Suprapubic skin (tissue), 4 donors: ENCODE data around the gene PHKG1. TPM values are rescaled to one million over a fixed set of nuclear protein-coding genes. Genes with fewer than 3 reads are reported as not detected.
A peak's percentile ranks its signal among the peaks of the same experiment; 100 is the strongest.
"Not testable (repeated sequence)": the region's sequence is repeated elsewhere in the genome, so short reads cannot be mapped to it uniquely, and the experiment has no call there.

Experiments used
- DNase-seq, 2 donors: peaks; one replicate each; pipeline ENCODE4 v3.0.0-alpha.2; 2019; ENCODE audit warnings: low spot score in 2 of 2
- H3K27ac ChIP-seq: fragments of 200-600 bp; sonication (generic); one replicate; pipeline ENCODE4 v1.5.1; 2019
- H3K27me3 ChIP-seq: fragments of 200-600 bp; sonication (generic); one replicate; pipeline ENCODE4 v1.5.1; 2019
- H3K36me3 ChIP-seq: fragments of 200-600 bp; sonication (generic); one replicate; pipeline ENCODE4 v1.5.1; 2019
- H3K4me1 ChIP-seq: fragments of 200-600 bp; sonication (generic); one replicate; pipeline ENCODE4 v1.5.1; 2019
- H3K4me3 ChIP-seq: fragments of 200-600 bp; sonication (generic); one replicate; pipeline ENCODE4 v1.5.1; 2019; ENCODE audit warnings: mild to moderate bottlenecking
- H3K9me3 ChIP-seq: fragments of 200-600 bp; sonication (generic); one replicate; pipeline ENCODE4 v1.5.1; 2019
- EP300 ChIP-seq: sonication (generic); formaldehyde crosslinking; IDR thresholded peaks from one replicate; pipeline ENCODE4 v1.6.1; 2017; ENCODE audit warnings: antibody characterized with exemption
- POLR2A ChIP-seq, 2 donors: fragments of 450-650 bp; IDR thresholded peaks; one replicate each; pipeline ENCODE4 v1.6.1; 2017; ENCODE audit warnings: antibody characterized with exemption in 2 of 2, mild to moderate bottlenecking in 2 of 2, moderate library complexity in 2 of 2
- POLR2AphosphoS5 ChIP-seq, 3 donors: sonication (generic); formaldehyde crosslinking; IDR thresholded peaks; one replicate each; pipeline ENCODE4 v1.6.1; 2017; ENCODE audit warnings: antibody characterized with exemption in 3 of 3
- WGBS: methylation state at CpG from one replicate; pipeline ENCODE4 v1.1.5; 2018; 5-methylcytosine and 5-hydroxymethylcytosine counted together
- total RNA-seq, 4 donors: library from RNA; depleted of rRNA; stranded (reverse); fragments of >200 nt; gene quantifications; one replicate each; pipeline ENCODE4 v1.1.0, GENCODE V29; 2016
- TF ChIP-seq, protein P1 (sequence below), 2 donors: fragments of 200-600 bp in 1 of 2; fragments of 450-650 bp in 1 of 2; sonication (generic) in 1 of 2; IDR thresholded peaks; one replicate each; pipeline ENCODE4 v1.5.1; 2016 to 2019; ENCODE audit warnings: antibody characterized with exemption in 2 of 2, mild to moderate bottlenecking in 1 of 2, moderate library complexity in 1 of 2

The PHKG1 gene
- total RNA-seq, 4 donors from 2014 or later, result 0.64 to 5.2 (median 2.5) TPM

DNA sequence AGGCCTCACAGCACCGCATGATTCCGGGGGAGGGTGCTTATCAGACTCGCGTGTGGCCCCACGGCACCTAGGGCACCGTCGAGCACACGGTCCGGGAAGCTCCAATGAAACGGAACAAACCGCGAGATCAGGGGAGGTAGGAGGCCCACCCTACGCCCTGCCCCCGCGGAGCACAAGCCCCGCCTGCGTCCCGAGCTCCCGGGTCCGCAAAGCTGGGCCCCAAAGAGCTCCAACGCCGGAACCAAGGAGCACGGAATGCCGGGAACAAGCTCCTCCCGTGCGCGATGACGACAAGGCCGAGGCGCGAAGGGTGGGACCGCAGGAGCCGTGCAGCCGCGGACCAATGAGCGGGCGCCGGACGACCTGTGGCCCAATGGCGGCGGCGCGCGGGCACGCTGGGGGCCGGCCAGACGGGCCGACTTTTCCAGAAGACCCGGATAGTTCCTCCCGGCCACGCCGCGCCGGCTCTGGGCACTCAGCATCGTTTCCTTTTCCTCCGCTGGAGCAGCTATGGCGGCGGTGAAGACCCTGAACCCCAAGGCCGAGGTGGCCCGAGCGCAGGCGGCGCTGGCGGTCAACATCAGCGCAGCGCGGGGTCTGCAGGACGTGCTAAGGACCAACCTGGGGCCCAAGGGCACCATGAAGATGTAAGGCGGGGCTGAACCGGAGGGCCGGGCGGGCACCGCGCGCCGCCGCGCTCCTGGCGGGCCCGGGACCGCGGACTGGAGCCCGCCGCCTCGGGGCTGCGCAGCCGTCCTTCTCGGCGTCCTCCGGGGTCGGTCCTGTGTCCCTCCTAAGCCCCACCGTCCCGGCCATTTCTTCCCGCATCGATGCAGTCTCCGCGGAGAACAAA, 41.2 kb downstream of the PHKG1 start, which contains the start of the genes CCT6A and PSPH:
CCT6A (plus strand) TSS at position 427 of the 853 bp plus-strand sequence; CDS start at position 511, 84 bp downstream.
PSPH (minus strand) TSS at position 106 of the 853 bp plus-strand sequence. CDS start 30,232 bp downstream, outside the sequence.
- peaks cover 39% of the 10 kb centered on the region for H3K36me3 ChIP-seq
- TF ChIP-seq, protein P1, sequence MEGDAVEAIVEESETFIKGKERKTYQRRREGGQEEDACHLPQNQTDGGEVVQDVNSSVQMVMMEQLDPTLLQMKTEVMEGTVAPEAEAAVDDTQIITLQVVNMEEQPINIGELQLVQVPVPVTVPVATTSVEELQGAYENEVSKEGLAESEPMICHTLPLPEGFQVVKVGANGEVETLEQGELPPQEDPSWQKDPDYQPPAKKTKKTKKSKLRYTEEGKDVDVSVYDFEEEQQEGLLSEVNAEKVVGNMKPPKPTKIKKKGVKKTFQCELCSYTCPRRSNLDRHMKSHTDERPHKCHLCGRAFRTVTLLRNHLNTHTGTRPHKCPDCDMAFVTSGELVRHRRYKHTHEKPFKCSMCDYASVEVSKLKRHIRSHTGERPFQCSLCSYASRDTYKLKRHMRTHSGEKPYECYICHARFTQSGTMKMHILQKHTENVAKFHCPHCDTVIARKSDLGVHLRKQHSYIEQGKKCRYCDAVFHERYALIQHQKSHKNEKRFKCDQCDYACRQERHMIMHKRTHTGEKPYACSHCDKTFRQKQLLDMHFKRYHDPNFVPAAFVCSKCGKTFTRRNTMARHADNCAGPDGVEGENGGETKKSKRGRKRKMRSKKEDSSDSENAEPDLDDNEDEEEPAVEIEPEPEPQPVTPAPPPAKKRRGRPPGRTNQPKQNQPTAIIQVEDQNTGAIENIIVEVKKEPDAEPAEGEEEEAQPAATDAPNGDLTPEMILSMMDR (IDR thresholded peaks at IDR 0.05), result no peak
- TF ChIP-seq POLR2A (IDR thresholded peaks at IDR 0.05) (peak; percentile 56 to 73), POLR2AphosphoS5 (IDR thresholded peaks at IDR 0.05) (peak; percentile 41 to 89 (median 62))
- peaks cover 23% of the 10 kb centered on the region for H3K4me1 ChIP-seq
- H3K27ac ChIP-seq, result peak within 1 kb of the TSS; percentile 94
- no peaks in the 10 kb centered on the region for H3K9me3 ChIP-seq
- peak; percentile 98 to 99 for DNase-seq
- H3K27me3 ChIP-seq, result no peaks in the 10 kb centered on the region
- peak within 1 kb of the TSS; percentile 97 for H3K4me3 ChIP-seq
- WGBS, result 1% methylated on average over 27 of the region's 97 CpGs

DNA sequence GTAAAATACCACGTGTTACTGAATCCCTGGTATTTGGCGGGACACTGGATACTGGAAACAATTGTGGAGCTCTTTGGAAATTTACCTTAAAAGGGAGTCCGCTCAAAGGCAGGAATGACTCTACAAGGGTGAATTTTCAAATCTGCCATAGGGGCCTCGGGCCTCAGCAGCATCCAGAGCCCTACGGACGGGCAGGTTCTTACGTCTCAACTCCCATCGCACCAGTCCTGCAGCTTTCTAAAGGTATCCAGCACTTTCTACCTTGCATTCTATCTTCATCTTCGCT, 41.8 kb downstream of the PHKG1 start:
- H3K27me3 ChIP-seq, result no peaks in the 10 kb centered on the region
- peak overlapping the region; percentile 94 for H3K27ac ChIP-seq
- H3K9me3 ChIP-seq, result no peaks in the 10 kb centered on the region
- H3K36me3 ChIP-seq, result peaks cover 33% of the 10 kb centered on the region
- H3K4me1 ChIP-seq, result peaks cover 23% of the 10 kb centered on the region
- no peak for TF ChIP-seq POLR2AphosphoS5 (IDR thresholded peaks at IDR 0.05)
- TF ChIP-seq, protein P1 (IDR thresholded peaks at IDR 0.05), result no peak
- TF ChIP-seq POLR2A (IDR thresholded peaks at IDR 0.05), result no peak
- no peak for TF ChIP-seq EP300
- 0% methylated on average over 9 of the region's 9 CpGs for WGBS
- H3K4me3 ChIP-seq, result peak overlapping the region; percentile 97
- DNase-seq, result no peak

DNA sequence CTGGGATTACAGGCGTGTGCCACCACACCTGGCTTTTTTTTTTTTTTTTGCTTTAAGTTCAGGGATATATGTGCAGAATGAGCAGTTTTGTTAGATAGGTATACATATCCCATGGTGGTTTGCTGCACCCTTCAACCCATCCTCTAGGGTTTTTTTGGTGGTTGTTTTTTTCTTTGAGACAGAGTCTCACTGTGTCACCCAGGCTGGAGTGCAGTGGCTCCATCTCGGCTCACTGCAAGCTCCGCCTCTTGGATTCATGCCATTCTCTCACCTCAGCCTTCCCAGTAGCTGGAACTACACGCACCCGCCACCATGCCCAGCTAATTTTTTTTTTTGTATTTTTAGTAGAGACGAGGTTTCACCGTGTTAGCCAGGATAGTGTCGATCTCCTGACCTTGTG, 44.0 kb downstream of the PHKG1 start:
- H3K9me3 ChIP-seq, H3K27me3 ChIP-seq, H3K4me3 ChIP-seq, H3K27ac ChIP-seq, DNase-seq: not testable (repeated sequence)
- H3K36me3 ChIP-seq, result peaks cover 11% of the 10 kb centered on the region
- peaks cover 23% of the 10 kb centered on the region for H3K4me1 ChIP-seq
- 62% methylated on average over 8 of the region's 8 CpGs for WGBS

DNA sequence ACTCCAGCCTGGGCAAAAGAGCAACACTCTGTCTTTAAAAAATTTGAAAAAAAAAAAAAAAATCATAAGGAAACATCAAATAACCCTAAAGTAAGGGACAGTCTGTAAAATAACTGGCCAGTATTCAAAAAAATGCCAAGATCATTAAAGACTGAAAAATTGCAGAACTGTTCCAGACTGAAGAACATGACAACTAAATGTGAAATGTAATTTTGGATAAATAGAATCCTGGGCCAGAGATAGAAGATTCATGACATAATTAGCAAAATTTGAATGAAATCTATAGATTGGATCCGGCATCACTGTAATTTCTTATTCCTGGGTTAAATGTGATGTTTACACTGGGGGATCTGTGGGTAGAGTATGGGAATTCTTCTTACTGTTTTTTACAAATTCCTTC, 44.5 kb downstream of the PHKG1 start:
- DNase-seq, result no peak
- H3K4me1 ChIP-seq, result peaks cover 22% of the 10 kb centered on the region
- H3K27ac ChIP-seq, result no peak overlapping the region
- TF ChIP-seq POLR2AphosphoS5 (IDR thresholded peaks at IDR 0.05) (no peak), POLR2A (IDR thresholded peaks at IDR 0.05) (no peak), EP300 (no peak)
- TF ChIP-seq, protein P1 (IDR thresholded peaks at IDR 0.05), result no peak
- no peaks in the 10 kb centered on the region for H3K27me3 ChIP-seq
- WGBS, result 65% methylated on average over 1 of the region's 1 CpG
- H3K4me3 ChIP-seq, result no peak overlapping the region
- no peaks in the 10 kb centered on the region for H3K9me3 ChIP-seq
- peaks cover 6% of the 10 kb centered on the region for H3K36me3 ChIP-seq

DNA sequence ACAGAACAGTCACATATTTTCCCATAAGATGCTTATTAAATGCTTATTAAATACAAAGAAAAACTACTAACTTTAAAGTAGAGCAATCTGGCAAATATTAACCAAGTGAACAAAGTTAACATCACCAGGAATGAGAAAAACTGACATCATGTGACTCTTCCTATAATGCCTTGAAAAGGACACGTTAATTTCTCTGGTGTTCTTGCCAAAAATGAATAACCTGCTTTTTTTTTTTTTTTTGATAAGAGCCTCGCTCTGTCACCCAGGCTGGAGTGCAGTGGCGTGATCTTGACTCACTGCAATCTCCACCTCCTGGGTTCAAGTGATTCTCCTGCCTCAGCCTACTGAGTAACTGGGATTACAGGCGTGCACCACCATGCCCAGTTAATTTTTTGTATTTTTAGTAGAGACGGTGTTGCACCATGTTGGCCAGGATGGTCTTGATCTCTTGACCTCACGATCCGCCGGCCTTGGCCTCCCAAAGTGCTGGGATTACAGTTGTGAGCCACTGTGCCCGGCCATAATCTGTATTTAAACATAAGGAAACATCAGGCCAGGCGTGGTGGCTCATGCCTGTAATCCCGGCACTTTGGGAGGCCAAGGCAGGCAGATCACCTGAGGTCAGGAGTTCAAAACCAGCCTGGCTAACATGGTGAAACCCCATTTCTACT, 45.2 kb downstream of the PHKG1 start:
- peaks cover 16% of the 10 kb centered on the region for H3K4me1 ChIP-seq
- H3K36me3 ChIP-seq, H3K9me3 ChIP-seq, DNase-seq, H3K4me3 ChIP-seq, H3K27ac ChIP-seq, H3K27me3 ChIP-seq: not testable (repeated sequence)
- 86% methylated on average over 10 of the region's 11 CpGs for WGBS

DNA sequence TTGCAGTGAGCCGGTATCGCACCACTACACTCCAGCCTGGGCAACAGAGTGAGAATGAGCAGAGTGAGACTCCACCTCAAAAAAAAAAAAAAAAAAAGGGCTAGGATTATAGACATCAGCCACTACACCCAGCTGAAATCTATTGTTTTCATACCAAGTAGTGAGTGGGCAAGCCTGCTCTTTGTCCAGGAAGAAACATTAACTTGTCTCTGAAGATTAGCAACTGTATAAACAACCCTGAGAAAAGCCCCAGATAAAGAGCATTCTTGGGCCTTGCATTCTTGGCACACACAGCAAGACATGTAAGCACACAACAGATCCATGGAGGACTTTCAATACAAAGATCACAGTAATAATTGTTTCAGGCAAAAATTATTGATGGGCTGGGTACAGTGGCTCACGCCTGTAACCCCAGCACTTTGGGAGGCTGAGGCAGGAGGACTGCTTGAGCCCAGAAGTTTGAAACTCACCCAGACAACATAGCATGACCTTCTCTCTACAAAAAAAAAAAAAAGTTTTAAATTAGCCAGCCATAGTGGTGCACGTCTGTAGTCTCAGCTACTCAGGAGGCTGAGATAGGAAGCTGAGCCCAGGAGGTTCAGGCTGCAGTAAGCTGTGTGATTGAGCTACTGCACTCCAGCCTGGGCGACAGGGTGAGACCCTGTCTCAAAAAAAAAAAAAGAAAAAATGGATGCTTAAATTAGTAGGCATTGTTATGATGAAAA, 45.9 kb downstream of the PHKG1 start:
- H3K36me3 ChIP-seq, result no peaks in the 10 kb centered on the region
- H3K9me3 ChIP-seq, result no peaks in the 10 kb centered on the region
- TF ChIP-seq, protein P1 (IDR thresholded peaks at IDR 0.05), result no peak
- no peak for TF ChIP-seq EP300
- TF ChIP-seq POLR2AphosphoS5 (IDR thresholded peaks at IDR 0.05), result no peak
- no peak for TF ChIP-seq POLR2A (IDR thresholded peaks at IDR 0.05)
- H3K4me3 ChIP-seq, result no peak overlapping the region
- H3K4me1 ChIP-seq, result peaks cover 10% of the 10 kb centered on the region
- no peaks in the 10 kb centered on the region for H3K27me3 ChIP-seq
- no peak for DNase-seq
- H3K27ac ChIP-seq, result peak overlapping the region; percentile 11
- WGBS, result 58% methylated on average over 5 of the region's 5 CpGs

DNA sequence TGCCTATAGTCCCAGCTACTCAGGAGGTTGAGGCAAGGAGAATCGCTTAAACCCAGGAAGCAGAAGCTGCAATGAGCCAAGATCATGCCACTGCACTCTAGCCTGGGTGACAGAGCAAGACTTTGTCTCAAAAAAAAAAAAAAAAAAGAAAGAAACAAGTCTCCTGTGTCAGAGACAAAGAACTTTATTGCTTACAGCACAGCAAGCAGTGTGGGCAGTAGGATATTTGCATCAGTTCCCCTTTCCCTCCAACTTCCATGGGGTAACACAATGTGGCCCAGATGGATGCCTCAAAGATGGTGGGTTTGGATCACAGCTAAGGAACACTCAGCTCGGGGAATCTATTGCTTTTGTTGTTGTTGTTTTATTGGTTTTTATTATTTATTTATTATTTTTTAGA, 47.0 kb downstream of the PHKG1 start:
- not testable (repeated sequence) for H3K4me1 ChIP-seq, H3K27me3 ChIP-seq, DNase-seq, H3K4me3 ChIP-seq, H3K27ac ChIP-seq, H3K9me3 ChIP-seq, H3K36me3 ChIP-seq
- 90% methylated on average over 2 of the region's 2 CpGs for WGBS
